OCI-LY7 (cell line): ENCODE results near the gene SERINC3. TPM values are rescaled to one million over a fixed set of nuclear protein-coding genes. Genes with fewer than 3 reads are reported as not detected.

Source experiments
- BruUV-seq: library from RNA; stranded (reverse); fragments of 400-500 nt; replicated peaks from 2 replicates; lab custom pipeline; 2021; lab: Mats Ljungman, UMichigan
- CTCF ChIA-PET: fragments of 300-600 bp; sonication (Branson Sonifier 250); formaldehyde crosslinking; loops from one replicate; lab custom pipeline; 2022; ENCODE audit warnings: antibody characterized with exemption; ENCODE audit not compliant: unreplicated experiment; lab: Charles Lee
- POLR2A ChIA-PET: fragments of 300-600 bp; sonication (Branson Sonifier 250); formaldehyde crosslinking; loops from one replicate; lab custom pipeline; 2022; ENCODE audit warnings: antibody characterized with exemption; lab: Charles Lee
- DNase-seq: peaks from one replicate; pipeline ENCODE4 v3.0.0-alpha.2; 2015; ENCODE audit warnings: low spot score
- H2AFZ ChIP-seq: fragments of 200-600 bp; sonication (generic), shearing (Covaris generic); 2 replicates; pipeline ENCODE4 v1.6.1; 2014; ENCODE audit warnings: mild to moderate bottlenecking, antibody characterized with exemption, low read length, moderate library complexity
- H3K27ac ChIP-seq: fragments of 200-600 bp; sonication (generic); 2 replicates; pipeline ENCODE4 v1.5.1; 2014; ENCODE audit warnings: mixed run types, low read depth, mild to moderate bottlenecking, moderate library complexity, low read length, inconsistent platforms; ENCODE audit not compliant: poor library complexity, severe bottlenecking
- H3K36me3 ChIP-seq: fragments of 200-600 bp; sonication (generic); 2 replicates; pipeline ENCODE4 v1.6.1; 2014; ENCODE audit warnings: mild to moderate bottlenecking, antibody characterized with exemption, low read length, moderate library complexity, mixed read lengths; ENCODE audit not compliant: insufficient read depth
- H3K4me1 ChIP-seq: fragments of 200-600 bp; sonication (generic); 2 replicates; pipeline ENCODE4 v1.5.1; 2014; ENCODE audit warnings: mild to moderate bottlenecking, low read length; ENCODE audit not compliant: insufficient read depth, poor library complexity, severe bottlenecking
- H3K4me2 ChIP-seq: fragments of 200-600 bp; sonication (generic); 2 replicates; pipeline ENCODE4 v1.6.1; 2014; ENCODE audit warnings: mild to moderate bottlenecking, low read length
- H3K4me3 ChIP-seq: fragments of 200-600 bp; sonication (generic); 2 replicates; pipeline ENCODE4 v1.5.1; 2014; ENCODE audit warnings: mild to moderate bottlenecking, low read depth, low read length; ENCODE audit not compliant: poor library complexity, severe bottlenecking
- H3K79me2 ChIP-seq: fragments of 200-600 bp; sonication (generic); 2 replicates; pipeline ENCODE4 v1.6.1; 2016; ENCODE audit warnings: low read depth, mild to moderate bottlenecking, low read length, moderate library complexity, mixed read lengths; ENCODE audit not compliant: insufficient read depth
- H3K9me2 ChIP-seq: fragments of 200-600 bp; sonication (generic); 2 replicates; pipeline ENCODE4 v1.6.1; 2016; ENCODE audit warnings: mild to moderate bottlenecking, low read length, mixed read lengths; ENCODE audit not compliant: insufficient read depth
- H3K9me3 ChIP-seq: fragments of 200-600 bp; sonication (generic); 2 replicates; pipeline ENCODE4 v1.6.1; 2014; ENCODE audit warnings: mild to moderate bottlenecking, mixed run types, low read length, mixed read lengths
- H4K20me1 ChIP-seq: fragments of 200-600 bp; sonication (generic); 2 replicates; pipeline ENCODE4 v1.6.1; 2014; ENCODE audit warnings: mild to moderate bottlenecking, antibody characterized with exemption, low read length, moderate library complexity, mixed read lengths; ENCODE audit not compliant: insufficient read depth
- EZH2phosphoT487 ChIP-seq: fragments of 200-600 bp; sonication (generic); IDR thresholded peaks from 2 replicates; pipeline ENCODE4 v1.6.1; 2018; ENCODE audit warnings: low read depth, borderline replicate concordance, mild to moderate bottlenecking, mixed run types, antibody characterized with exemption, low read length, moderate library complexity, mixed read lengths
- intact Hi-C: fragments of 100-400 bp; cut with micrococcal nuclease; formaldehyde crosslinking; loops from one replicate; pipeline ENCODE4 v1.10.0; 2022; ENCODE audit not compliant: unreplicated experiment
- total RNA-seq, 2 experiments: library from RNA; depleted of rRNA in 1 of 2; stranded (reverse); fragments of >200 nt in 1 of 2; shearing (Covaris generic) in 1 of 2; gene quantifications; 2 replicates each; pipeline ENCODE4 v1.2.3, GENCODE V29; 2014 to 2022
- TF ChIP-seq, protein P1 (sequence below): fragments of 200-600 bp; sonication (generic); conservative IDR thresholded peaks from 2 replicates; pipeline ENCODE4 v1.5.1; 2014; ENCODE audit warnings: mild to moderate bottlenecking, antibody characterized with exemption, low read length, moderate library complexity, mixed read lengths

The SERINC3 gene
- total RNA-seq, 2 experiments from 2014 or later: 24.4 to 55.4 TPM

DNA sequence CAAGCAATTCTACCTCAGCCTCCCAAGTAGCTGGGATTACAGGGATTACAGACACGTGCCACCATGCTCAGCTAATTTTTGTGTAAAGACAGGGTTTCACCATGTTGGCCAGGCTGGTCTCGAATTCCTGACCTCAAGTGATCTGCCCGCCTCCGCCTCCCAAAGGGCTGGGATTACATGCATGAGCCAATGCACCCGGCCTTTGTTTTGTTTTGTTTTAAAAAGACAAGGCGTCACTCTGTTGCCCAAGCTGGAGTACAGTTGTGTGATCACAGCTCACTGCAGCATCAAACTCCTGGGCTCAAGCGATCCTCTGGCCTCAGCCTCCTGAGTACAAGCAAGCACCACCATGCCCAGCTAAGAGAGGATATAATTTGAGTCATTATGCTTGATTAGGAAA is 5.4 kb downstream of the SERINC3 start:
- BruUV-seq: no TSS peak
- Histone ChIP-seq H2AFZ (no peak overlapping the region), H3K4me3 (no peak overlapping the region), H3K4me2 (no peak overlapping the region), H3K79me2 (peaks cover 78% of the 10 kb centered on the region), H4K20me1 (peaks cover 4% of the 10 kb centered on the region; the same call in 1 of the 2 replicates), H3K9me3 (no peaks in the 10 kb centered on the region), H3K9me2 (no peaks in the 10 kb centered on the region), H3K27ac (no peak overlapping the region), H3K4me1 (peaks cover 22% of the 10 kb centered on the region), H3K36me3 (peaks cover 42% of the 10 kb centered on the region)
- TF ChIP-seq, protein P1, sequence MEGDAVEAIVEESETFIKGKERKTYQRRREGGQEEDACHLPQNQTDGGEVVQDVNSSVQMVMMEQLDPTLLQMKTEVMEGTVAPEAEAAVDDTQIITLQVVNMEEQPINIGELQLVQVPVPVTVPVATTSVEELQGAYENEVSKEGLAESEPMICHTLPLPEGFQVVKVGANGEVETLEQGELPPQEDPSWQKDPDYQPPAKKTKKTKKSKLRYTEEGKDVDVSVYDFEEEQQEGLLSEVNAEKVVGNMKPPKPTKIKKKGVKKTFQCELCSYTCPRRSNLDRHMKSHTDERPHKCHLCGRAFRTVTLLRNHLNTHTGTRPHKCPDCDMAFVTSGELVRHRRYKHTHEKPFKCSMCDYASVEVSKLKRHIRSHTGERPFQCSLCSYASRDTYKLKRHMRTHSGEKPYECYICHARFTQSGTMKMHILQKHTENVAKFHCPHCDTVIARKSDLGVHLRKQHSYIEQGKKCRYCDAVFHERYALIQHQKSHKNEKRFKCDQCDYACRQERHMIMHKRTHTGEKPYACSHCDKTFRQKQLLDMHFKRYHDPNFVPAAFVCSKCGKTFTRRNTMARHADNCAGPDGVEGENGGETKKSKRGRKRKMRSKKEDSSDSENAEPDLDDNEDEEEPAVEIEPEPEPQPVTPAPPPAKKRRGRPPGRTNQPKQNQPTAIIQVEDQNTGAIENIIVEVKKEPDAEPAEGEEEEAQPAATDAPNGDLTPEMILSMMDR: no peak
- no peak for TF ChIP-seq EZH2phosphoT487
- POLR2A ChIA-PET: interaction anchor here (0.7 to 1.4 kb wide), 2 partner anchors 16 to 31 kb away, joined by 3 read pairs; no protein-coding TSS in a partner anchor
- DNase-seq: no peak
- intact Hi-C loops: loop anchor here (10.0 kb wide), 1 partner anchor 698 kb away; no protein-coding TSS in a partner anchor
- CTCF ChIA-PET: no interaction called here

DNA sequence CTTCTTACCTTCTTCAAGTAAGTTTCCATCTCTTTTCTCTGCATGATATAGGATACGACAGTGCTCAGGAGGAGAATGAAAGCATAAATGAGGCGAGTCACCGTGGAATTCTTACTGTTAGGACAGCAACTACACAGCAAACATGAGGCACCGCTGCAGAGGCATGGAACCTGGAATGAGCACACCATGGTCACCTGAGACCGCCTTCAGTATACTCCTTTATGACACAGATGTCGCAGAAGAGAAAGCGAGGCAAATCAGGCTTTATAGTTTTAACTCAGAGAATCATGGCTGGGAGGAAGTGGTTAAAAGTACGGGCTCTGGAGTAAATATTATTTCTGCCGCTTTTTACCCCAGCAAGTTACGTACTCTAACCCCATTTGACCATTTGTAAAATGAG is 8.0 kb downstream of the SERINC3 start:
- DNase-seq: no peak
- no peak overlapping the region for H3K27ac ChIP-seq
- no TSS peak for BruUV-seq

DNA sequence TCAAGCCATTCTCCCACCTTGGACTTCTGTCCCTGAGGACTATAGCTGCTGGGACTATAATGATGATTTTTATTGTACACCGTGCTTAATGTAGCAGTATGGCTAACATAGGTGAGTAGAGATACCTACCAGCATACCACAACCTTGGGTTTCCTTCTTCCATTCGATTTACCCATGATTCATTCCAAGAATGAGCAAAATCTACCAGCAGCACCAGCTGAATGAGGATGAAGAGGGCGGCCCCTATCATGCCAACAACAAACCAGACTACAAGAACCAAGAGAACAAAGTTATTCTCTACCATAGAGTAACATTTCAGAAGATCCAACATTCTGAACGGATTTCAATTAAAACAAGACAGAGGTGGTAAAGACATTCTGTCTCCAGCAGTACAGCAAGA is 12.1 kb downstream of the SERINC3 start:
- no peaks in the 10 kb centered on the region for H4K20me1 ChIP-seq

More for the DNA sequence above, 8.0 kb downstream of the SERINC3 start:
- H3K4me1 ChIP-seq: no peaks in the 10 kb centered on the region
- ChIA-PET POLR2A (interaction anchor here (1.0 kb wide), 1 partner anchor 15 kb away, joined by 3 read pairs; no protein-coding TSS in a partner anchor), CTCF (no interaction called here)
- no peak overlapping the region for H2AFZ ChIP-seq
- no peaks in the 10 kb centered on the region for H3K9me2 ChIP-seq
- H3K4me3 ChIP-seq: no peak overlapping the region
- no peak overlapping the region for H3K4me2 ChIP-seq
- peaks cover 51% of the 10 kb centered on the region for H3K79me2 ChIP-seq
- H3K36me3 ChIP-seq: peaks cover 57% of the 10 kb centered on the region
- H4K20me1 ChIP-seq: no peaks in the 10 kb centered on the region
- TF ChIP-seq, protein P1: no peak
- TF ChIP-seq EZH2phosphoT487: no peak
- H3K9me3 ChIP-seq: no peaks in the 10 kb centered on the region
- intact Hi-C loops: loop anchor here (10.0 kb wide), 1 partner anchor 701 kb away; no protein-coding TSS in a partner anchor

More for the DNA sequence above, 12.1 kb downstream of the SERINC3 start:
- CTCF ChIA-PET: no interaction called here
- H3K79me2 ChIP-seq: peaks cover 15% of the 10 kb centered on the region; the same call in 1 of the 2 replicates
- H3K4me3 ChIP-seq: no peak overlapping the region
- POLR2A ChIA-PET: no interaction called here
- no peak overlapping the region for H3K4me2 ChIP-seq
- DNase-seq: no peak
- no peaks in the 10 kb centered on the region for H3K9me3 ChIP-seq
- H2AFZ ChIP-seq: no peak overlapping the region
- no peak for TF ChIP-seq EZH2phosphoT487
- TF ChIP-seq, protein P1: no peak
- no TSS peak for BruUV-seq
- no peaks in the 10 kb centered on the region for H3K4me1 ChIP-seq
- H3K9me2 ChIP-seq: no peaks in the 10 kb centered on the region
- intact Hi-C loops: loop anchor here (10.0 kb wide), 1 partner anchor 705 kb away; no protein-coding TSS in a partner anchor
- H3K27ac ChIP-seq: no peak overlapping the region
- H3K36me3 ChIP-seq: peaks cover 79% of the 10 kb centered on the region
